Measurements from ENCODE around the gene AQP1. TPM values are rescaled to one million over a fixed set of nuclear protein-coding genes. Genes with fewer than 3 reads are reported as not detected.

AQP1 gene
- total and polyA plus RNA-seq, 2 of the 13 experiments (the other 11 are each of a cell fraction or from before 2014, with no cell fraction given), result not detected

DNA sequence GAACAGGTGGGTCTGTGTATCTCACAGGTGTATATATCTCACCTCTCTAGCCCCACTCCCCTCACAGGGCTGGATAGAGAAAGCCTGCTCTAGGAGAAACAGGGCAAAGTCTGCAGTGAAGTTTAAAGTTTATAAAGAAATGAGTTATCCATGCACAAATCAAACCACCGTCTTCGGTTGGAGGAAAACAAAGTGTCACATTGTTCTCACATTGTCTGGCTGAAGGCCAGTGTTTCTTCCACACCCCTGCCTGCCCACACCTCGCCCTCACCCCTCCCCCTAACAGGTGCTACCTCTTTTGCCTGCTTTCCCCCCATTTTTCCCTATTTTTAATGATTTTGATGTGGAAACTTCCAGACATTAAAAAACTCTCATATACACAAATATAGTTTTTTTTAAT is 25.8 kb downstream of the AQP1 start:
- Histone ChIP-seq H3K4me2 (ENCODE audit: low read depth, low read length) (no peak overlapping the region), H3K9me3 (ENCODE audit: low read length) (no peaks in the 10 kb centered on the region), H2AFZ (ENCODE audit: low read length) (no peak overlapping the region), H4K20me1 (ENCODE audit: insufficient read depth, low read length) (no peaks in the 10 kb centered on the region), H3K79me2 (ENCODE audit: insufficient read depth, low read length) (no peaks in the 10 kb centered on the region), H3K9ac (ENCODE audit: insufficient read depth, low read depth, low read length) (no peak overlapping the region), H3K36me3 (replicated peaks in 1 of 2; ENCODE audit: control insufficient read depth in 1 of 2, insufficient read depth in 2 of 2, low read length in 2 of 2) (no peaks in the 10 kb centered on the region), H3K4me1 (ENCODE audit: insufficient read depth, low read length) (no peaks in the 10 kb centered on the region), H3K27me3 (ENCODE audit: control insufficient read depth in 1 of 2, insufficient read depth in 2 of 2, low read length in 2 of 2) (peaks cover 4 to 7% of the 10 kb centered on the region in 2 experiments; a peak in 4 of 5 replicates), H3K4me3 (replicated peaks in 1 of 3; ENCODE audit: insufficient read depth in 1 of 3, low read depth in 2 of 3, low read length in 3 of 3) (no peak overlapping the region), H3K27ac (ENCODE audit: extremely low read length, insufficient read depth, low read length) (no peak overlapping the region)
- ATAC-seq (no peak), FAIRE-seq (no peak), DNase-seq (ENCODE audit: low spot score) (no peak)
- CTCF ChIA-PET (ENCODE audit: low intra/inter-chr PET ratio, low total read pairs), result no interaction called here
- TF ChIP-seq, protein P1, sequence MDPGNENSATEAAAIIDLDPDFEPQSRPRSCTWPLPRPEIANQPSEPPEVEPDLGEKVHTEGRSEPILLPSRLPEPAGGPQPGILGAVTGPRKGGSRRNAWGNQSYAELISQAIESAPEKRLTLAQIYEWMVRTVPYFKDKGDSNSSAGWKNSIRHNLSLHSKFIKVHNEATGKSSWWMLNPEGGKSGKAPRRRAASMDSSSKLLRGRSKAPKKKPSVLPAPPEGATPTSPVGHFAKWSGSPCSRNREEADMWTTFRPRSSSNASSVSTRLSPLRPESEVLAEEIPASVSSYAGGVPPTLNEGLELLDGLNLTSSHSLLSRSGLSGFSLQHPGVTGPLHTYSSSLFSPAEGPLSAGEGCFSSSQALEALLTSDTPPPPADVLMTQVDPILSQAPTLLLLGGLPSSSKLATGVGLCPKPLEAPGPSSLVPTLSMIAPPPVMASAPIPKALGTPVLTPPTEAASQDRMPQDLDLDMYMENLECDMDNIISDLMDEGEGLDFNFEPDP (CRISPR knock-in tag; conservative IDR thresholded peaks at IDR 0.05), result no peak
- TF ChIP-seq ZMYM3 (CRISPR knock-in tag; IDR thresholded peaks at IDR 0.05) (no peak), GFI1 (CRISPR knock-in tag; IDR thresholded peaks at IDR 0.05; ENCODE audit: borderline replicate concordance) (no peak), AGO1 (IDR thresholded peaks at IDR 0.05; ENCODE audit: low read depth, low read length, poor library complexity, severe bottlenecking) (no peak), AKAP8 (CRISPR knock-in tag; IDR thresholded peaks at IDR 0.05) (no peak), ZNF652 (CRISPR knock-in tag; IDR thresholded peaks at IDR 0.05; ENCODE audit: borderline replicate concordance, low read depth) (no peak), ONECUT2 (CRISPR knock-in tag; IDR thresholded peaks at IDR 0.05) (no peak), ZSCAN20 (CRISPR knock-in tag; IDR thresholded peaks at IDR 0.05; ENCODE audit: borderline replicate concordance) (no peak), ZMYM4 (CRISPR knock-in tag; IDR thresholded peaks at IDR 0.05) (no peak)
- BruUV-seq (replicated peaks), result no TSS peak
- POLR2A ChIA-PET, result no interaction called here
- in situ Hi-C loops (cut with HindIII; ENCODE audit: extremely low pct_ligation_motif_present, low pct_unique_long_range_greater_than_20kb) (no loop called here), intact Hi-C loops (cut with micrococcal nuclease; ENCODE audit: unreplicated experiment) (no loop called here)
- 0% methylated on average over 3 of the region's 3 CpGs for WGBS (ENCODE audit: low lambda C conversion rate)
